ENCODE measurements around the gene CCDC188.

Gene CCDC188

DNA sequence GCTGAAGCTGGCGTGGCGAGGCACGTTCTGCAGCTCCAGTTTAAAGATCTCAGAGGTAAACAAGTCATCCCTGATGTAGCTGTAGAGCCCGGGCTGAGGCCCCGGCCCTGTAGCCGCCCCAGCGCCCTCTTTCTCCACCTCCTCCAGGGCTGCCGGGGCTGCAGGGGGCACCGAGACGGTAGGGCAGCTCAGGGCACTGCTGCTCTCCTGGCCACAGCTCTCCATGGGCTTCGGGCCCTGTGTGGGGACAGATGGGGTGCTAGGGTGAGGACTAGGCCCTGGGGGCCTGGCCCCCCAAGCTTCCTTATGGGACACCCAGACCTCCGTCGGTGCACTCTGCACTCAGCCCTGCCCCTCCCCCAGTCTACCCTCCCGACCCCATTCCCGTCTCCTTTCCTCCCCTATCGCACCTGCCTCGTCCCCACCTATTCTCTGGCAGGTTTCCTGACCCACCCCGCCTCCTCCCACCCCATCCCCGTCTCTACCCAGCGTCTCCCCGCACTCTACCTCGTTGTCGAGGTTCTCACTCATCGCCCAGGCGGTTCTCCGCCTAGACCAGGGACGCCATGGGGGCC is 34.4 kb downstream of the CCDC188 start:
- DNase-seq = no peak

DNA sequence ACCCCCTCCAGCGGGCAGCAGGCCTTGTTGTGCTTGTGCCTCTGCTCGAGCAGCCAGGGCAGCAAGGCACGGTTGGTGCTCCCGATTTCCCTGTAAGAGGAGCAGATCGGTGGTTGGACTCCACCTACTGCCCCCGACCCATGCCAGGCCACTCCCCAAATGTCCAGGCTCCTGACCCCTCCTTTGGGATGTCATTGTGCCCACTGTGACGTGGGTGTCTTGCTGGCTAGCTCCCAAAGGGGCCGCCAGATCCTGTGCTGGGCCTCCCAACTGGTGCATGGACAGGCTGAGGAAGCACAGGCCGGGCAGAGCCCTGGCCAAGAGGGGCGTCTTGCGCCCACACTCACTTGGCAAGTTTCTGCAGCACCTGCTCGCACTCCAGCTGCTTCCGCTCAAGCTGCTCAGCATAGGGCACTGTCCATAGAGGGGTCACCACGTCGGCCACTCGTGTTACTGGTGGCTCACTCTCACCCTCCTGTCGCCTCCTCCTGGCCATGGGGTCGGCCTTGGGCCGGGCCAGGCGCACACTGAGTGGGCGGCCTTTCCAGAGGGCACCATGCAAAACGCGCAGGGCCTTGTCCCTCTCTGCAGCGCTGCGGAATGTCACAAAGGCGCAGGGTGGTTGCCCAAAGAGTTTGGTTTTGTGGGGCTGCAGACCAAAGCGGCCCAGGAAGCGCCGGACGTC is 35.0 kb downstream of the CCDC188 start, which contains the start of gene RANBP1:
RANBP1 (plus strand) TSS at position 414 of the 685 bp plus-strand sequence; CDS start at position 495, 81 bp downstream.
- DNase-seq = no peak

DNA sequence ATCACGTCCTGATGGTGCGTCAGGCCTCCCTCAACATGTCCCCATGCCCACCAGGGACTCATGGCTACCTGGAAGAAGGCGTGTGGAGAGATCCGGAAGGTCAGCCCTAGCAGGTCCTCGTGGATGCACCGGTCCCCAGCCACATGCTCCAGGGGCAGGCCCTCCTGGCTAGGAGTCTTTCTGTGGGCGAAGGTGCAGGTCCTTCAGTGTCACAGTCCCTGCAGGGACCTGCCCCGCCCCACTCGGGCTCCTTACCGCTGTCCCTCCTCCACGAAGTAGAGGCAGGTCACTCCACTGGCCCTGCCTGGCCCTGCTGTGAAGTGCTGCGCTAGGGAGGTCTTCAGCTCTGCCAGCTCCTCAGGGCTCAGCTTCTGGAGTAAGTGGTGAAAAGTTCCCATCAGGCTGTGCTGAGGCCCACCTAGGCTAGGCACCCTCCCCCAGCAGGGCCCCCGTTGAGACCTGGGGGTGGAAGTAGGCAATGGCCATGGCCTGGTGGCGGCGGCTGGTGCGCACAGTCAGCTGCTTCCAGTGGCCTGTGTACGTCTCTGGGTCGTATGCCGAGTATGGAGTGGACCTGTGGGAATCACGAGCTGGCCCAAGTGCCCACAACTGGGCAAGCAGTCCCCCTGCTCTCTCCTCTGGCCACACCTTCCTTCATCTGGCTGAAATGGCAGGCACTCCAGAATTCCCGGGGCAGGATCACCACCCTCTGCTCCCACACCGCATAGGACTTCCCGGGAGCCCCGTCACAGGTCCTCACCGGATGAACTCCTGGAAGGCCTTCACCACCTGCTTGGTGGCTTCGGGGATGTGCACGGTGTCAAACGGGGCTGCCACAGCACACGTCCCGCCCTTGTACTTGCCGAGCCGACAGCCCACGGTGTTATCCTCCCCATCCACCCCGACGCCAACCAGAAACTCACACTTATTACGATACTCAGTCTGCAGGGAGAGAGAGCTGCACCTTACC is 36.1 kb downstream of the CCDC188 start:
- no peak for DNase-seq

- DNase-seq = no peak
Measured at GRCh38 chr22:20113551-20114310, 37.1 kb downstream of the CCDC188 start.

DNA sequence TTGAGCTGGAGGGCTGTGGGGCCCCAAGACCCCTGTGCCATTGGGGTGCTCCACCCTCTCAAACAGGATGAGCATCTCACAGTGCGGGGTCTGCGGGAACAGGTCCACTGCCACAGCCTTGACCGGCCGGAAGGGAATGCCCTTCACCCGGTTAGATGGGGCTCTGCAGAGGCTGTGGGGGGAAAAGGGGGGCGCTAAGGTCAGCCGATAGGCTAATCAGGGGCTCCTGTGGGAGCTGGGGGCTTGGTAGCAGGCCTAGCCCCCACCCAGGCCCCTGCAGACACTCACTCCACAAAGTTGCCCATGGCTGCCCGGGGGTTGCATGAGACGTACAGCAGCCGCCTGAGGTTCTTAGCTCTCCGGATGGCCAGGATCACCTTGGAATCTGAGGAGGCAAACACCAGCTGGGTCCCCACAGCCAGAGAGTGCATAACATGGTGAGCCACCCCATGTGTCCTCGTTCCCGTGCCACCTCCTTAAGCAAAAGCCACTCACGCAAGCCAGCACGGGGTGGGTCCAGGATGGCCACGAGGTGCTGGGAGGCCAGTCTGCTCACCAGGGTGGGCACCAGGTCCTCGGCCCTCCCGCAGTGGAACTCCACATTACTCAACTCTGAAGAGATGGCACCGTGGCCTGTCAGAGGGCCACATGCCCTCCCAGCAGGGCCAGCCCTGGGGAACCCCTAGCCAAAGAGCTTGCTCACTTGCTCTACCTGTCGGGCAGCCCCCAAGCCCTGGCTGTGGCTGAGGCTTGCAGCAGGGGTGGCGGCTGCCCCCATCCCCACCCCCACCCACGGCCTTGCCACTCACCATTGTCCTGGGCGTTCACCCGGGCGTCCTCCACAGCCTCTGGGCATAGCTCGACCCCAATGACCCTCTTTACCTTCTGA is 38.0 kb downstream of the CCDC188 start:
- DNase-seq = no peak

DNA sequence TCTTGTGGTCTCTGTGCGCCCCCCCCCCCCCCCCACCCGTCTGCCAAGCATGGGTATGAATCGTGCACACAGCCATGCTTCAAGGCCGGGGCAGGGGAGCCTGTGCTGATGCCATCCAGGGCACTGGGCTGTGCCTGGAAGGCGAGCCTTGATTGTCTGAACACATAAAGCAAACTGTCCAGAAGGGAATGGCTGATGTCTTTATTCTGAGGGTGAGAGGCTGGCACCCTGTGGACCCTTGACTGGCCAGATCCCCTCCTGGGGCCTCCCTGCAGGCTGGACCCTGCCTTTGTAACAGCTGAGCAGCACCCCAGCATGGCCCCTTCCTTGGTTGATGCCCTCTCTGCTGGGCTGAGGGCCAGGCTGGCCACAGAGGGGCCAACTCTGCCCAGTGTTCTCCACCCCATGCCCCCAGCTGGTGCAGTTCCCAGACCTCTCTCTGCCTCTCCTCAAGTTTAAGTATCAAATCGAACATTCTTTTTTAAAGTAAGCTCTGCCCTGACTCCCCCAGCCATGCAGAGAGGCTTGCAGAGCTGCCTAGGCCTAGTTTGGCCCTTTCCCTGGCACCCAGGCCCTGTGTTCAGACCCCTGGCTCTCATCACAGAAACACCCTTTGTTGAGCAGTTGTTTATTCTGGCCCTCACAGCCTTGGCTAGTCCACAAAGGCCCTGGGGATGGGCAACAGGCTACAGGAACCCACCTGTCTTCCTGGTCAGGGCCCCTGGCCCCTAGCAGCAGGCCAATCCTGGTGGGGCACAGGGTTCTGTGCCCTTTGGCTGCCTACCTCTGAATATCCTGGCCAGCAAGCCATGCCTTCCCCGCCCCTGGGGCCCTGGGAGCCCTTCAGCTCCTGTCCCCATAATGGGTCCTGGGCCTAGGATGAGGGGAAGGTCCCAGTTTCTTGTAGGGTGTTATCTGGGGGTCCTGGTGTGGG is 38.9 kb downstream of the CCDC188 start:
- DNase-seq = no peak

DNA sequence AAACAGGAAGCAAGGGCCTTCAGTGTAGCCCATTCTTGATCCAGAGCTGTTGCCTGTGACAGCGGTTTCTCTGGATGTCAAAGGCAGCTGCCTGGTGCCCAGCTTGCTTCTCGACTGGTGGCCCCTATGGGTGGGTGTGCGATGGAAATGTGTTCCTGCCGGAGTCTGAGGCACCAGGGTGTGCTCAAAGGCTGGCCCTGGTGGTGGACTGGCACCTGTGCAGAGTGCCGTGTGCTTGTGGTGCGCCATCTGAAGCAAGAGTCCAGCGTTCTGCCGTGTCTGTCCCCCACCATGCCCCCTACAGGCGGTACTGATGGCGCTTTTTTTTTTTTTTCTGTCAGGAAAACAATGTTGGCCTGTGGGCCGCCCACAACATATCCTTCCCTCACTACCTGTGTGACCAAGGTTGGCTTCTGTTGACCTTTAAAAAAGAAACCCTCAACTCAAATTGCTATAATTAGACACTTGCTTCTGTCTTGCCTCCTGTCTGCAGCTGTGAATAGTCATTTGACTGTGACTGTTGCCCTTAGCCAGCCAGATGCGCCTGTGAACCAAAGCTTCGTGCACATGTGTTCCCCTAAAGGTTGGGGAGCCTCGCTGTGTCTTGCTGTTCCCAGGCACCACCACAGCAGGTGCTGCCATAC is 39.7 kb downstream of the CCDC188 start:
- no peak for DNase-seq

GRCh38 chr22:20110359-20110985 is 40.4 kb downstream of the CCDC188 start:
- no peak for DNase-seq

DNA sequence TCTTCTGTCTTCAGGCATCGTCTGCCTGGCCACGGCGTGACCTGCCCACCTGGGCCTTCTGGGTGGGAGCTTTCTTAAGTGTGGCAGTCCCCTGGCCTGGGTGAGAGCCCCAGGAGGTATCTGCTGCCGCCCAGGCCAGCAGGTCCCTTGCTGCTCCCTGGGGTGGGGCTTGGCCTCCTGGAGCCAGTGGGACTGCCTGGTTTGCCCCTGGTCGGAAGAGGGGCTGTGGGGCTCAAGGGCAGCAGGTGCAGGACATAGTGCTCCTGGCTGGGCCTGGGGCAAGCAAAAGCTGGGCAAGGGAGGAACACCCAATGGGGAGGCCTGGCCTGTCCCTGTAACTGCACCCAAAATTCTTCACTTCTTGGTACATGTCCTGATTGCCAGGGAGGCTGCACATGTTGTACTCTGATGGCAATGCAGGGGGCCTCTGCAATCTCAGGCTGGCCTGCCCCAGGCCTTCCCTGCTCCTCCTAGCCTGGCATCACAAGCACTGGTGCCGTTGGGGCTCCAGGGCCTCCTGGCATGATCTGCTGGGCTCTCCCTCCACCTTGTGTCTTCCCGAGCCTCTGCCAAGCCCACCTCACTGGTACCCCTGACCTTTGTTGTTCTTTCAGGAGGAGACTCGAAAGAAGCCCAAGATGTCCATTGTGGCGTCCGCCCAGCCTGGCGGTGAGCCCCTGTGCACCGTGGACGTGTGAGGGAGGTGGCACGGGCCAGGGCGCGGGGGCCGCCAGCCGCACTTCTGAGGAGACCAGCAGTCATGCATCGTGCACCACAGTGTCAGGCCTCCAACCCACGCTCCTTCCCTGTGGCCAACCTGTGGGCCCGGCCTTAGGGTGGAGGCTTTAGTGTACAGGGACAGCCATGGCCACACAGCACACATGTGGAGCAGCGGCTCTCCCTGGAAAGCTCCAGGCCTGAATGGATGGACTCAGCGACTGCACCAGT is 41.2 kb downstream of the CCDC188 start:
- DNase-seq = no peak

- no peak for DNase-seq
Measured at GRCh38 chr22:20108757-20109230, 42.1 kb downstream of the CCDC188 start.

DNA sequence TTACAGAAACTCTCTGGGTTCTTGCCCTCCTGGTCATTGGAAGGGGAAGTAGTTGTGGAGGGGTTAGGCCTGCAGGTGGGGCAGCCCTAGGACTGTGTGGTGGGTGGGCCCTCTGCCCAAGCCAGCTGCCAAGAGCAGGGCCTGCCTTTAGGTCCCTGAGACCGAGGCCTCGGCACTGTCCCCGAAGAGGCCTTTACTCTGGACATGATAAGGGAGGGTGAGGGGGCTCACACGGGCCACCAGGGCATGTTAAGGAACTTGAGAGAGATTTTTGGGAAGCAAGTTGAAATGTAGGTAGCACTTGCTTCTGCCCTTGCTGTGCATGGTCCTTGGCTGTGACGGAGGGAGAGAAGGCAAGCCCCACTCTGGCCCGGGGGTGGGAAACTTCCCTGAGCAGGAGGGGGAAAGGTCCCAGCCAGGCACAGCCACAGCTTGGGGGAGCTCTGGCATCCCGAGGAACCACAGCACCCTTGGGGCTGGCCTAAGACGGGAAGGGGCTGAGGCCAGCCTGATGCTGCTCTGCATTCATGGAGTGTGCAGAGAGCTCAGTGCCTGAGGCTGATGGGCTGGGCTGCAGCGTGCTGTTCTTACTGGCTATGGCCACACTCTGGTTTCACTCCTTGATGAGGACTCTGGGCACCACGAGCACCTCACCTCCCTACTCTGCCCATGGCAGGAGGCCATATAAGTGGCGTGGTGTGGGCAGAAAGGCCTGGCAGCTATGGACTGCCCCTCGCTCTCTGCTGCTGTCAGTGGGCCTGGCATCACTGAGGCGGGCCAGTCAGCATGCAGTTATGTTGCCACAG is 42.7 kb downstream of the CCDC188 start:
- no peak for DNase-seq

DNA sequence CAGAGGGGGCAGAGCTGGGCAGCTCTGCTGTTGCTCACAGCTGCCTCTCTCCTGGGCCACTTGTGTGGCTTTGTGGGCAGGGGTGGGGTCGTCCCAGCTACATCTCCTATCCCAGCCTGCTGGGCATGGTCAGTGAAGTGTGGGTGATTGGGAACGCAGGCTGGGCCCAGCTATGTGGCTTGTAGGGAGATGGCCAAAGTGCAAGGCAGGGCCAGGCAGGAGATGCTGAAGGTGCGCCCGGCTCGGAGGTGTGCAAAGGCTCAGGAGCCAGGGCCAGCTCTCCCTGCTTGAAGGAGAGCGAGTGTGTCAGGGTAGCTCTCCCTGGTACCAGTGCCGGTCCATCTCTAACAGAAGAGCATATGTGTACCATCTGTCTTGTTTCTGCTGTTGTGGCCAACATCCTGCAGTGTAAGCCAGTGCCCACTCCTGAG is 43.4 kb downstream of the CCDC188 start:
- DNase-seq = no peak

GRCh38 chr22:20106849-20107237 is 44.0 kb downstream of the CCDC188 start:
- no peak for DNase-seq

DNA sequence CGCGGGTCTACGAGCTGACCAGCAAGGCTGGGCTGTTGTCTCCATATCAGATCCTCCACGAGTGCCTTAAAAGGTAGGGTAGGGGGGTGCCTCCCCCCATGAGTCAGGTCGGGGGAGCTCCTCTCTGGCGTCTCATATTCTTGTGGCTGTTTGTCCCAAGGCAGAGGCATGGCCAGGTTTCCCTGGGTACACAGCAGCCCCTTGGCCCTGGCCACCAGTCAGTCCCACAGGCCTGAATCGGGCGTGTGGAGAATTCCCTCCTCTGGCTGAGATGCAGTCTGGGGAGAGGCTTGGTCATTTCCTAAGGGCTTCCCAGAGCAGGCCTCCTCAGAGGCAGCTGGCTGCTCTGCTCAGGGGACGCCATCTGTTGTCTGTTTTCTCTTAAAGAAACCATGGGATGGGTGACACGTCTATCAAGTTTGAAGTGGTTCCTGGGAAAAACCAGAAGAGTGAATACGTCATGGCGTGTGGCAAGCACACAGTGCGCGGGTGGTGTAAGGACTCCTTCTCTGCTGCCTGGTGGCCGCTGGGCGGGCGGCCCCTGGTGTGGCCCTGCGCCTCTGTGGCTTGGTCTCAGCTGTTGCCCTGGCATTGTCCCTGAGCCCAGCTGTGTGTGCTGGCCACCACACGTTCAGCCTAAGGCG is 44.5 kb downstream of the CCDC188 start:
- no peak for DNase-seq

DNA sequence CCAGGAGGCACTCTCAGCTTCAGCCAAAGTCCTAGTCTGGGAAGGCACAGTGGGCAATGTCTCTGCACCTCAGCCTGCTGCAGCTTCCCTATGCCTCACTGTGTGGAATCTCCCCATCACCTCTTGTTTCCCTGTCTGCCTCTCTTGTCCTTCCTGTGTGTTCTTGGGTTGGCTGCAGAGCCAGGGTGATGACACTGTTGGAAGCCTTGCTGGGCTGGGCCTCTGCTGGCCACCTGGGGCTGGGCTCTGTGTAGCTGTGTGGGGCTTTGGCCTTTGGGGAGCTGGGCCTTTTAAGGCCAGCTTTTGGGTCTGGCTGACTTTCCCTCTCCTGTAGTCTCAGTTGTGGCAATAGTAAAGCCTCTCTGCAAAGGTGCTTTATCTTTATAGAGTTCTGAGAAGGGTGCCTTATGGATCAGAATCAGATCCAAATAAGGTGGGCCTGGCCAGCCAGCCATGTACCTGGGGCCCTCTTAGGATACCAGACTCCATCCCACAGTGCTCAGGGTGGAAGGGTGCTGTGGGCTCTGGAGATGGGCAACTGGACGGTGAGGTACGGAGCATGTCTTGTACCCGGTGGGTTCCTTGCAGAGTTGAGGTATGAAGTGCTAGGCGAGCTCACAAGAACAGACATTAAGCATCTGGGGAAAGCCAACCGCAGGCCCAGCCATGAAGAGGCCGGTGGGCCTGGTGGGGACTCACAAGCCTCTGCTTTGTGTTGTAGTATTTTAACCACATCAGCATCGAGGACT is 45.2 kb downstream of the CCDC188 start:
- DNase-seq = no peak

DNA sequence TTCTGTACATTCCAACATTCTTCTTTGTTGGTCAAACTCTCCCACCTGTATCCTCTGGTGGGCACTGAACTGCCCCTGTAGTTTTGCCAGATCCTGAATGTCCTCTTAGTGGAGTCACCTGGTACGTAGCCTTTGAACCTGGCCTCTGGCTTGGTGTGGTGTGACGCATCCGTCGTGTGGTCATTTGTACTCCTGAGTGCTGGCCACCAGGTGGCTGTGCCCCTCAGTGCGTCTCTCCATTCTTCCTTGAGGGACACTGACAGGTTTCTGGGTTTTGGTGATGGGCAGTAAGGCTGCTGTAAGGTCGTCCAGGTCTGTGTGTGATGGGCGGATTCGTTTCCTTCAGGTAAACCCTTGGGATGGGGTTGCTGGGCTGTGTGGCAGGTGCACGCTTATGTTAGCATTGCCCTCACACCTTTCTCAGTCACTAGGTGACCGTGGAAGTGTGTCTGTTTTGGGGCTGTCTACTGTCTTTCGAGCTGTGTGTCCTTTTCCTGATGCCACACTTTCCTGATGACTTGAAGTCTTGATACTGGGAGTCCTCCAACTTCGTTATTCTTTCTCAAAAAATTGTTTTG is 48.6 kb downstream of the CCDC188 start:
- no peak for DNase-seq

Measured in T1000 (cell line).